Endothelial cell of umbilical vein (primary cell): Measurements from ENCODE around the gene ZFYVE21. TPM values are rescaled to one million over a fixed set of nuclear protein-coding genes. Genes with fewer than 3 reads are reported as not detected.

Experiments
- BruUV-seq: library from RNA; stranded (reverse); fragments of 400-500 nt; replicated peaks from 2 replicates; lab custom pipeline; 2021; lab: Mats Ljungman, UMichigan
- CTCF ChIA-PET: fragments of 300-600, 350-600 bp; sonication (Branson Sonifier 250); formaldehyde crosslinking; loops from one replicate; lab custom pipeline; 2021; ENCODE audit warnings: antibody characterized with exemption, inconsistent platforms; lab: Charles Lee
- POLR2A ChIA-PET: fragments of 300-600, 350-600 bp; sonication (Branson Sonifier 250); formaldehyde crosslinking; loops from one replicate; lab custom pipeline; 2021; ENCODE audit warnings: antibody characterized with exemption, inconsistent platforms; lab: Charles Lee
- DNase-seq: peaks from one replicate; pipeline ENCODE4 v3.0.0-alpha.2; 2011; ENCODE audit warnings: low read depth, low spot score
- FAIRE-seq: peaks from 2 replicates; lab custom pipeline; 2011; peaks lifted over from hg19 to GRCh38; lab: Jason Lieb, UNC
- H2AFZ ChIP-seq: 2 replicates; pipeline ENCODE4 v1.6.0; 2012; ENCODE audit warnings: low read depth, low read length, control low read depth, inconsistent platforms
- H3K27ac ChIP-seq: 2 replicates; pipeline ENCODE4 v1.5.1; 2011; ENCODE audit warnings: low read depth, mild to moderate bottlenecking, control low read depth, low read length, moderate library complexity; ENCODE audit not compliant: insufficient read depth
- H3K27me3 ChIP-seq, 2 experiments: 2 replicates each; pipeline versions ENCODE4 v1.6.0 to v1.6.1; 2011; ENCODE audit warnings: low read length in 2 of 2, mixed read lengths in 1 of 2; ENCODE audit not compliant: control insufficient read depth in 2 of 2, insufficient read depth in 2 of 2
- H3K36me3 ChIP-seq, 2 experiments: 2 replicates in 1 of 2; 3 replicates in 1 of 2; pipeline ENCODE4 v1.5.1; 2011; ENCODE audit warnings: low read length in 2 of 2, mild to moderate bottlenecking in 1 of 2, moderate library complexity in 1 of 2; ENCODE audit not compliant: control insufficient read depth in 2 of 2, insufficient read depth in 2 of 2; ENCODE audit errors: extremely low read depth in 1 of 2
- H3K4me1 ChIP-seq: 3 replicates; pipeline ENCODE4 v1.5.1; 2011; ENCODE audit warnings: mild to moderate bottlenecking, low read length; ENCODE audit not compliant: control insufficient read depth, insufficient read depth; ENCODE audit errors: extremely low read depth
- H3K4me2 ChIP-seq: 2 replicates; pipeline ENCODE4 v1.6.1; 2011; ENCODE audit warnings: low read length, control low read depth, mixed read lengths; ENCODE audit not compliant: insufficient read depth
- H3K4me3 ChIP-seq, 3 experiments: fragments of 200-600 bp in 1 of 3; sonication (generic), shearing (Covaris generic) in 1 of 3; replicated peaks in 1 of 3; 2 replicates each; pipeline ENCODE4 v1.5.1; 2011 to 2016; ENCODE audit warnings: control low read depth in 3 of 3, low read length in 3 of 3, mild to moderate bottlenecking in 2 of 3, inconsistent platforms in 1 of 3, low read depth in 1 of 3, moderate library complexity in 1 of 3; ENCODE audit not compliant: insufficient read depth in 1 of 3
- H3K79me2 ChIP-seq: 2 replicates; pipeline ENCODE4 v1.6.0; 2012; ENCODE audit warnings: low read length, inconsistent platforms; ENCODE audit not compliant: control insufficient read depth, insufficient read depth
- H3K9ac ChIP-seq: replicated peaks from 2 replicates; pipeline ENCODE3; 2011; ENCODE audit warnings: low read length, control low read depth; ENCODE audit not compliant: insufficient read depth; ENCODE audit errors: extremely low read depth
- H3K9me1 ChIP-seq: replicated peaks from 3 replicates; pipeline ENCODE4 v1.6.0; 2011; ENCODE audit warnings: mild to moderate bottlenecking, low read length; ENCODE audit not compliant: control insufficient read depth, insufficient read depth; ENCODE audit errors: extremely low read depth
- H3K9me3 ChIP-seq: replicated peaks from 2 replicates; pipeline ENCODE4 v1.5.1; 2012; ENCODE audit warnings: low read length, inconsistent platforms; ENCODE audit not compliant: control insufficient read depth, insufficient read depth
- H4K20me1 ChIP-seq: replicated peaks from 2 replicates; pipeline ENCODE3; 2011; ENCODE audit warnings: mild to moderate bottlenecking, low read length; ENCODE audit not compliant: control insufficient read depth, insufficient read depth; ENCODE audit errors: extremely low read depth
- EZH2 ChIP-seq: IDR thresholded peaks from 2 replicates; pipeline ENCODE4 v1.6.1; 2012; ENCODE audit warnings: borderline replicate concordance, low read depth, mild to moderate bottlenecking, moderate library complexity, low read length, inconsistent platforms; ENCODE audit not compliant: severe bottlenecking
- FOS ChIP-seq: IDR thresholded peaks from 2 replicates; pipeline ENCODE4 v1.6.1; 2011; ENCODE audit warnings: mild to moderate bottlenecking, low read length, moderate library complexity, borderline replicate concordance; ENCODE audit not compliant: insufficient read depth
- GATA2 ChIP-seq: IDR thresholded peaks from 2 replicates; pipeline ENCODE4 v1.7.0; 2011; ENCODE audit warnings: low read depth, mild to moderate bottlenecking, moderate library complexity, mixed read lengths, low read length; ENCODE audit not compliant: insufficient read length, insufficient read depth
- JUN ChIP-seq: IDR thresholded peaks from 2 replicates; pipeline ENCODE4 v1.6.1; 2011; ENCODE audit warnings: borderline replicate concordance, low read depth; ENCODE audit not compliant: insufficient read length, insufficient read depth
- MYC ChIP-seq: IDR thresholded peaks from one replicate; pipeline ENCODE4 v1.6.1; 2011; ENCODE audit warnings: mild to moderate bottlenecking, low read depth, low read length
- POLR2AphosphoS5 ChIP-seq: IDR thresholded peaks from 2 replicates; pipeline ENCODE4 v1.6.1; 2012; ENCODE audit warnings: low read depth, mild to moderate bottlenecking, control low read depth, low read length, moderate library complexity; ENCODE audit not compliant: insufficient read depth
- dilution Hi-C: fragments of 300-500 bp; cut with MboI; formaldehyde crosslinking; loops from one replicate; pipeline ENCODE4 v1.15.0; 2019; ENCODE audit warnings: low sequenced_read_pairs; ENCODE audit not compliant: extremely low pct_ligation_motif_present
- intact Hi-C: fragments of 100-400 bp; cut with micrococcal nuclease; formaldehyde crosslinking; loops from one replicate; pipeline ENCODE4 v1.10.0; 2022
- polyA plus RNA-seq, 4 experiments: library from polyadenylated mRNA; depleted of rRNA in 3 of 4; stranded (reverse) in 3 of 4; unstranded in 1 of 4; fragments of >200 nt; gene quantifications; 2 replicates each; pipeline versions ENCODE4 v1.2.1 to v1.2.3, GENCODE V29; 2011 to 2012; ENCODE audit warnings: missing spikeins in 1 of 4
- total RNA-seq: library from RNA; stranded (reverse); gene quantifications from 2 replicates; pipeline ENCODE4 v1.2.3, GENCODE V29; 2021
- TF ChIP-seq, protein P1 (sequence below), 2 donors: IDR thresholded peaks; 1 replicate in 1 of 2; 2 replicates in 1 of 2; pipeline ENCODE4 v1.5.1; 2011; ENCODE audit warnings: low read length in 2 of 2, mild to moderate bottlenecking in 2 of 2, moderate library complexity in 2 of 2, control low read depth in 1 of 2, inconsistent platforms in 1 of 2, low read depth in 1 of 2; ENCODE audit not compliant: insufficient read depth in 1 of 2; ENCODE audit errors: extremely low read depth in 1 of 2

The ZFYVE21 gene
- total and polyA plus RNA-seq, 2 donors (not counting 3 experiments of a cell fraction or from before 2014, with no cell fraction given): 54.5 to 98.3 TPM

DNA sequence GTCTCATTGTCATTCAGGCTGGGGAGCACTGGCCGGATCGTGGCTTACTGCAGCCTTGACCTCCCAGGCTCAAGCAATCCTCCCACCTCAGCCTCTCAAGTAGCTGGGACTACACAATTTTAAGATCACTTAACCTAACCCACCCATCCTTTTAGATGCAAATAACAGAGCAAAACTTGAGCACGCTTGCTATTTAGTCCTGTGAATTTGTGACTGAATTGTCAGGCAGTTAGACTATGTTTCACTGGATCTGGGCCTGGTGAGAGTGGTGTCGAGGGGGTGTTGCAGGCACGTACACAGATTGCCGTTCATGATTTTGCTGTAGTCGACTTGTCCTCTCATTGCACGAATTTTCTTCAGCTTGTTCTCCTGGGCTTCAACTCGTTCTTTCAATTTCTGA lies 38.2 kb downstream of the ZFYVE21 start:
- Histone ChIP-seq H3K4me3 (no peak overlapping the region), H3K9me3 (no peaks in the 10 kb centered on the region), H3K9ac (no peak overlapping the region), H4K20me1 (no peaks in the 10 kb centered on the region), H3K27ac (no peak overlapping the region), H3K4me2 (no peak overlapping the region), H3K4me1 (peaks cover 38% of the 10 kb centered on the region), H3K79me2 (no peaks in the 10 kb centered on the region), H2AFZ (no peak overlapping the region), H3K36me3 (no peaks in the 10 kb centered on the region), H3K9me1 (no peaks in the 10 kb centered on the region), H3K27me3 (no peaks in the 10 kb centered on the region)
- intact Hi-C loops (no loop called here), dilution Hi-C loops (no loop called here)
- DNase-seq (no peak), FAIRE-seq (no peak)
- BruUV-seq: no TSS peak
- ChIA-PET CTCF (interaction anchor here (1.0 to 1.3 kb wide), 4 partner anchors 21 to 147 kb away, joined by 3 to 5 read pairs (median 4); no protein-coding TSS in a partner anchor), POLR2A (no interaction called here)
- TF ChIP-seq POLR2AphosphoS5 (no peak), GATA2 (no peak), MYC (no peak), EZH2 (no peak), FOS (no peak), JUN (no peak)
- TF ChIP-seq, protein P1, sequence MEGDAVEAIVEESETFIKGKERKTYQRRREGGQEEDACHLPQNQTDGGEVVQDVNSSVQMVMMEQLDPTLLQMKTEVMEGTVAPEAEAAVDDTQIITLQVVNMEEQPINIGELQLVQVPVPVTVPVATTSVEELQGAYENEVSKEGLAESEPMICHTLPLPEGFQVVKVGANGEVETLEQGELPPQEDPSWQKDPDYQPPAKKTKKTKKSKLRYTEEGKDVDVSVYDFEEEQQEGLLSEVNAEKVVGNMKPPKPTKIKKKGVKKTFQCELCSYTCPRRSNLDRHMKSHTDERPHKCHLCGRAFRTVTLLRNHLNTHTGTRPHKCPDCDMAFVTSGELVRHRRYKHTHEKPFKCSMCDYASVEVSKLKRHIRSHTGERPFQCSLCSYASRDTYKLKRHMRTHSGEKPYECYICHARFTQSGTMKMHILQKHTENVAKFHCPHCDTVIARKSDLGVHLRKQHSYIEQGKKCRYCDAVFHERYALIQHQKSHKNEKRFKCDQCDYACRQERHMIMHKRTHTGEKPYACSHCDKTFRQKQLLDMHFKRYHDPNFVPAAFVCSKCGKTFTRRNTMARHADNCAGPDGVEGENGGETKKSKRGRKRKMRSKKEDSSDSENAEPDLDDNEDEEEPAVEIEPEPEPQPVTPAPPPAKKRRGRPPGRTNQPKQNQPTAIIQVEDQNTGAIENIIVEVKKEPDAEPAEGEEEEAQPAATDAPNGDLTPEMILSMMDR (IDR thresholded peaks at IDR 0.05; ENCODE audit: extremely low read depth in 1 of 2, insufficient read depth in 1 of 2, low read depth in 1 of 2, low read length in 2 of 2): no peak
